Liver (tissue), 3 donors: ENCODE results near the gene CNKSR3.

Experiments
- EGR1 ChIP-seq, 2 donors: IDR thresholded peaks; 2 replicates each; pipeline ENCODE4 v1.6.1; 2016 to 2018; ENCODE audit warnings: antibody characterized with exemption in 2 of 2, low read depth in 2 of 2
- FOXA2 ChIP-seq: IDR thresholded peaks from 2 replicates; pipeline ENCODE4 v1.6.1; 2016; ENCODE audit warnings: antibody characterized with exemption
- GABPA ChIP-seq, 2 donors: IDR thresholded peaks in 1 of 2; conservative IDR thresholded peaks in 1 of 2; 2 replicates each; pipeline ENCODE4 v1.6.1; 2016; ENCODE audit warnings: antibody characterized with exemption in 2 of 2, mild to moderate bottlenecking in 1 of 2, moderate library complexity in 1 of 2
- JUND ChIP-seq, 2 donors: IDR thresholded peaks; 2 replicates each; pipeline ENCODE4 v1.6.1; 2016; ENCODE audit warnings: antibody characterized with exemption in 2 of 2
- NR2F2 ChIP-seq: IDR thresholded peaks from 2 replicates; pipeline ENCODE4 v1.6.1; 2016; ENCODE audit warnings: antibody characterized with exemption
- RAD21 ChIP-seq, 2 donors: IDR thresholded peaks; 2 replicates each; pipeline ENCODE4 v1.6.1; 2016; ENCODE audit warnings: antibody characterized with exemption in 2 of 2, mild to moderate bottlenecking in 2 of 2
- SP1 ChIP-seq: IDR thresholded peaks from 2 replicates; pipeline ENCODE4 v1.6.1; 2018; ENCODE audit warnings: antibody characterized with exemption, mild to moderate bottlenecking
- TAF1 ChIP-seq: conservative IDR thresholded peaks from 2 replicates; pipeline ENCODE4 v1.6.1; 2016; ENCODE audit warnings: antibody characterized with exemption, mild to moderate bottlenecking
- YY1 ChIP-seq: IDR thresholded peaks from 2 replicates; pipeline ENCODE4 v1.6.1; 2016; ENCODE audit warnings: antibody characterized with exemption, mild to moderate bottlenecking
- TF ChIP-seq, protein P1 (sequence below): IDR thresholded peaks from 2 replicates; pipeline ENCODE4 v1.6.1; 2016; ENCODE audit warnings: antibody characterized with exemption
- TF ChIP-seq, protein P2 (sequence below): IDR thresholded peaks from 2 replicates; pipeline ENCODE4 v1.6.1; 2016; ENCODE audit warnings: antibody characterized with exemption
- TF ChIP-seq, protein P3 (sequence below): fragments of 150-350 bp; IDR thresholded peaks from 2 replicates; pipeline ENCODE4 v1.5.1; 2017; ENCODE audit warnings: improper control_type of control experiment, low read depth, low read length; ENCODE audit not compliant: missing input control
- TF ChIP-seq, protein P4 (sequence below): IDR thresholded peaks from 2 replicates; pipeline ENCODE4 v1.6.1; 2016; ENCODE audit warnings: antibody characterized with exemption, mild to moderate bottlenecking
- TF ChIP-seq, protein P5 (sequence below): IDR thresholded peaks from 2 replicates; pipeline ENCODE4 v1.6.1; 2016; ENCODE audit warnings: antibody characterized with exemption
- donor health status: healthy.
- donor health status: healthy.

DNA sequence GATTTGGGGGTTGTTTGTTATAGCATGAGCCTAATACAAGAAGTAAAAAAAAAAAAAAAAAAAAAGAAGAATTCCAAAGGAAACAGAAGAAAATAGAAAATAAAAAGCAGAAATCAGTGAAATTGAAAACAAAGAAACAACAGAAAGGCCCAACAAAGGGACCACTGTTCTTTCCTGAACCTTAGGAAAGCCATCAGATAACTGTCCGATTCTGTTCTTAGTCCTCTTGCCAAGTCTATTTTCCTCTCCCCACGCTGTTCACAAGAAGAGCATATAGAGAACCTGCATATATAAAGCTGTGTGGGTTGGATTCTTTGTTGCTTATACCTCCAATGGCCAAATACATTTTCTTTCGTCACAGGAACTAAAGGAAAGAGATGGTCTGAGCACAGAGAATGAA is 115.9 kb downstream of the CNKSR3 start:
- TF ChIP-seq, protein P1, sequence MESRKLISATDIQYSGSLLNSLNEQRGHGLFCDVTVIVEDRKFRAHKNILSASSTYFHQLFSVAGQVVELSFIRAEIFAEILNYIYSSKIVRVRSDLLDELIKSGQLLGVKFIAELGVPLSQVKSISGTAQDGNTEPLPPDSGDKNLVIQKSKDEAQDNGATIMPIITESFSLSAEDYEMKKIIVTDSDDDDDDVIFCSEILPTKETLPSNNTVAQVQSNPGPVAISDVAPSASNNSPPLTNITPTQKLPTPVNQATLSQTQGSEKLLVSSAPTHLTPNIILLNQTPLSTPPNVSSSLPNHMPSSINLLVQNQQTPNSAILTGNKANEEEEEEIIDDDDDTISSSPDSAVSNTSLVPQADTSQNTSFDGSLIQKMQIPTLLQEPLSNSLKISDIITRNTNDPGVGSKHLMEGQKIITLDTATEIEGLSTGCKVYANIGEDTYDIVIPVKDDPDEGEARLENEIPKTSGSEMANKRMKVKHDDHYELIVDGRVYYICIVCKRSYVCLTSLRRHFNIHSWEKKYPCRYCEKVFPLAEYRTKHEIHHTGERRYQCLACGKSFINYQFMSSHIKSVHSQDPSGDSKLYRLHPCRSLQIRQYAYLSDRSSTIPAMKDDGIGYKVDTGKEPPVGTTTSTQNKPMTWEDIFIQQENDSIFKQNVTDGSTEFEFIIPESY: no peak
- TF ChIP-seq, protein P2, sequence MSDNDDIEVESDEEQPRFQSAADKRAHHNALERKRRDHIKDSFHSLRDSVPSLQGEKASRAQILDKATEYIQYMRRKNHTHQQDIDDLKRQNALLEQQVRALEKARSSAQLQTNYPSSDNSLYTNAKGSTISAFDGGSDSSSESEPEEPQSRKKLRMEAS: no peak
- TF ChIP-seq, protein P3, sequence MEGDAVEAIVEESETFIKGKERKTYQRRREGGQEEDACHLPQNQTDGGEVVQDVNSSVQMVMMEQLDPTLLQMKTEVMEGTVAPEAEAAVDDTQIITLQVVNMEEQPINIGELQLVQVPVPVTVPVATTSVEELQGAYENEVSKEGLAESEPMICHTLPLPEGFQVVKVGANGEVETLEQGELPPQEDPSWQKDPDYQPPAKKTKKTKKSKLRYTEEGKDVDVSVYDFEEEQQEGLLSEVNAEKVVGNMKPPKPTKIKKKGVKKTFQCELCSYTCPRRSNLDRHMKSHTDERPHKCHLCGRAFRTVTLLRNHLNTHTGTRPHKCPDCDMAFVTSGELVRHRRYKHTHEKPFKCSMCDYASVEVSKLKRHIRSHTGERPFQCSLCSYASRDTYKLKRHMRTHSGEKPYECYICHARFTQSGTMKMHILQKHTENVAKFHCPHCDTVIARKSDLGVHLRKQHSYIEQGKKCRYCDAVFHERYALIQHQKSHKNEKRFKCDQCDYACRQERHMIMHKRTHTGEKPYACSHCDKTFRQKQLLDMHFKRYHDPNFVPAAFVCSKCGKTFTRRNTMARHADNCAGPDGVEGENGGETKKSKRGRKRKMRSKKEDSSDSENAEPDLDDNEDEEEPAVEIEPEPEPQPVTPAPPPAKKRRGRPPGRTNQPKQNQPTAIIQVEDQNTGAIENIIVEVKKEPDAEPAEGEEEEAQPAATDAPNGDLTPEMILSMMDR: no peak
- TF ChIP-seq, protein P4, sequence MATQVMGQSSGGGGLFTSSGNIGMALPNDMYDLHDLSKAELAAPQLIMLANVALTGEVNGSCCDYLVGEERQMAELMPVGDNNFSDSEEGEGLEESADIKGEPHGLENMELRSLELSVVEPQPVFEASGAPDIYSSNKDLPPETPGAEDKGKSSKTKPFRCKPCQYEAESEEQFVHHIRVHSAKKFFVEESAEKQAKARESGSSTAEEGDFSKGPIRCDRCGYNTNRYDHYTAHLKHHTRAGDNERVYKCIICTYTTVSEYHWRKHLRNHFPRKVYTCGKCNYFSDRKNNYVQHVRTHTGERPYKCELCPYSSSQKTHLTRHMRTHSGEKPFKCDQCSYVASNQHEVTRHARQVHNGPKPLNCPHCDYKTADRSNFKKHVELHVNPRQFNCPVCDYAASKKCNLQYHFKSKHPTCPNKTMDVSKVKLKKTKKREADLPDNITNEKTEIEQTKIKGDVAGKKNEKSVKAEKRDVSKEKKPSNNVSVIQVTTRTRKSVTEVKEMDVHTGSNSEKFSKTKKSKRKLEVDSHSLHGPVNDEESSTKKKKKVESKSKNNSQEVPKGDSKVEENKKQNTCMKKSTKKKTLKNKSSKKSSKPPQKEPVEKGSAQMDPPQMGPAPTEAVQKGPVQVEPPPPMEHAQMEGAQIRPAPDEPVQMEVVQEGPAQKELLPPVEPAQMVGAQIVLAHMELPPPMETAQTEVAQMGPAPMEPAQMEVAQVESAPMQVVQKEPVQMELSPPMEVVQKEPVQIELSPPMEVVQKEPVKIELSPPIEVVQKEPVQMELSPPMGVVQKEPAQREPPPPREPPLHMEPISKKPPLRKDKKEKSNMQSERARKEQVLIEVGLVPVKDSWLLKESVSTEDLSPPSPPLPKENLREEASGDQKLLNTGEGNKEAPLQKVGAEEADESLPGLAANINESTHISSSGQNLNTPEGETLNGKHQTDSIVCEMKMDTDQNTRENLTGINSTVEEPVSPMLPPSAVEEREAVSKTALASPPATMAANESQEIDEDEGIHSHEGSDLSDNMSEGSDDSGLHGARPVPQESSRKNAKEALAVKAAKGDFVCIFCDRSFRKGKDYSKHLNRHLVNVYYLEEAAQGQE: no peak
- TF ChIP-seq GABPA (IDR thresholded peaks at IDR 0.05 in 1 of 2, conservative IDR thresholded peaks at IDR 0.05 in 1 of 2) (no peak), JUND (IDR thresholded peaks at IDR 0.05) (no peak), EGR1 (IDR thresholded peaks at IDR 0.05; ENCODE audit: low read depth in 2 of 2) (no peak), RAD21 (IDR thresholded peaks at IDR 0.05) (no peak), YY1 (no peak), SP1 (no peak), TAF1 (no peak), FOXA2 (no peak), NR2F2 (no peak)
- TF ChIP-seq, protein P5, sequence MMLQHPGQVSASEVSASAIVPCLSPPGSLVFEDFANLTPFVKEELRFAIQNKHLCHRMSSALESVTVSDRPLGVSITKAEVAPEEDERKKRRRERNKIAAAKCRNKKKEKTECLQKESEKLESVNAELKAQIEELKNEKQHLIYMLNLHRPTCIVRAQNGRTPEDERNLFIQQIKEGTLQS: no peak
